GM21528 (cell line): ENCODE data around the gene CGB2.
"Not testable (repeated sequence)": the region's sequence is repeated elsewhere in the genome, so short reads cannot be mapped to it uniquely, and the experiment has no call there.

Experiments
- ATAC-seq: cut with Tn5 transposase; IDR thresholded peaks from one replicate; pipeline ENCODE4 v1.9.1; 2021; ENCODE audit warnings: mild to moderate bottlenecking, moderate library complexity; ENCODE audit not compliant: unreplicated experiment, low FRiP score

CGB2 gene

DNA sequence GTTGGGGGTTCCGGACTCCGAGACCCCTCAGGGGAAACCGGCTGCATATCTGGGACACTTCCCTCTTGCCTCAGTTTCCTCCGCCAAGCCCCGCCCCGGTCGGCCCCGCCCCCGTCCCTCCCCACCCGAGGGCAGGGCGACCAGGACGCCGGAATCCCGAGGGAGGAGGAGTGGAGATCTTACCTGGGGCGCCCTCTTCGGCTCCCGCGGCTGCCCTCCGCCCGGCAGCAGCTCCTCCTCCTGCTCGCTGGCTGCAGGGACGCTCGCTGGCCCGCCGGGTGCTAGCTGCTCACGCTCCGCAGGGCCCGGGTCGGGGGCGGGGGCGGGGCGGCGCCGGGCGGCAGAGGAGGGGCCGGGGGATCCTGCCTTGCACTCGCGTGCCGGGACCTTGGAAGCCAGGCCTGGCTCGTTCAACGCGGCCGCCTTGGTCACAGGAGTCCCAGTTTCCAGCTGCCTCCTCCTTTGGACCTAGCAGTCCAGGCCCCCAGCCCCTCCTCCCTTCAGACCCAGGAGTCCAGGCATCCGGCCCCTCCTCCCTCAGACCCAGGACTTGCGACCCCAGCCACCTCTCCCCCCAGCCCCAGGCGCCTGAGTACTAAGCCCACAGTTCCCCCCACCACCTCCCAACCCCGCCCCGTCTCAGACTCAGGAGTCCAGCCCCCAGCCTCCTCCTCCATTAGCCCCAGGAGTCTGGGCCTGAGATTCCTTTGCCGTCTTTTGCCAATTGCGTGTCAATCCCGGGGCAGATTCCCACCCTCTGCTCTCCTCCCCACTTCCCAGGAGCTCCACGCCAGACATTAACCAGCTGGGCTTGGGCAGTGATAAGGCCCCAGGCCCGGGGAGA, 33.3 kb downstream of the CGB2 start, which contains the start of gene NTF4:
NTF4 (minus strand) TSS at position 51 of the 844 bp plus-strand sequence. CDS start 2,821 bp downstream, outside the sequence.
- no peak for ATAC-seq

DNA sequence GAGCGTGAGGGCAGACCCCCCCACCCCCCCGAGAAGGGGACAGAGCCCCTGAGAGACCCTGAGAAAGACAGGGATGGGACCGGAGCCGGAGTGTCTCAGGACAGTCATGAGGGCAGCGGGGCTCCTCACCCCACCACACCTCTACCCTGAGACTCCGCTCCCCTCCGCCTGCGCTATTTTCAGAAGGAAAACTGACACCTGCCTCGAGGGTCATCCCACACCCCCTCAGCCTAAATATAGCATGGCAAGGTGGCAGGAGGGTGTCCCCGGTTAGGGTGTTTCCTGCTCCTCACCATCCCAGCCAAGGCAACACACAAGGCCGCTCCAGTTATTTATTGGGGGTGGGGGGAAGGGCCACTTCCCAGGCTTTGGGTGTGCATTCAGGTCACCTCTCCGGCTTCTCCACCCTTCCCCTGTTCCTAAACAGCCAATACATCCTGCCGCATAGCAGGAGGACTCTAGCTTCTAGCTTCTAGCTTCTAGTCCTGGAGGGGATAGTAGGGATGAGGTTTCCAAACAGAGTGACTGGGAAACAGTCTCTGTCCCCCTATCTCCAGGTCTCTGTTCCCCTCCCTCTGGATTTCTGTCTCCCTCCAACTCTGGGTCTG, 34.3 kb downstream of the CGB2 start:
- ATAC-seq: no peak

DNA sequence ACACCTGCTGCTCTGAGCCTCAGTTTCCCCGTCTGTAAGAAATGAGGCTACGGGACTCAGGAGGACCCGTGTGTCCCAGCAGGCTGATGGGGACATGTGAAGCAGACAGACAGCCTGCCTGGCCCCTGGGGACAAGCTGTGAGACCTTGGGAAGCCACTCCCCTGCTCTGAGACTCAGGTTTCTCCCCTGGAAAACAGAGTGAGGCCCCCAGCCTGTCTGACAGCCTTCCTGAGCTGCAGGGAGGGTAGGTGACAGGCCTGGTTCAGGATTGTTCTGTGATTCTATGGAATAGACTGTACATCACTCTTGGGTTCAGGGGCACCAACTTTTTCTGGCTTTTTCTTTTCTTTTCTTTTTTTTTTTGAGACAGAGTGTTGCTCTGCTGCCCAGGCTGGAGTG, 35.9 kb downstream of the CGB2 start:
- no peak for ATAC-seq

DNA sequence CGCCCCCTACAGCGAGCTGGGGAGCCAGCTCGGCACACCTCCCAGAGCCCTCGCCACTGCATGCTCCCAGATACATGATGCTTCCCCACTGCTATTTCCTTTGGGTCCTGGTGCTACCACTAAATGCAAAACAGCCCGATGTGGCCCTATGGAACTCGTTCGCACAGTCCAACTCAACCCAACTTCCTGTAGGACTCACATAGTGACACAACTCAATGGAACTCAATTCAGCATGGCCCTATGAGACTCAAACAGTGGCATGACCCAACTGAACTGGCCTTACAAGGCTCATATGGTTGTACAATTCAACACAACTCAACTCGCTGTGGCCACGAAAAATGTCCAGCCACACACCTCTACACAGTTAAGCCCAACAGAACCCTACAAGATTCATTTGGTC, 37.3 kb downstream of the CGB2 start:
- ATAC-seq: no peak

DNA sequence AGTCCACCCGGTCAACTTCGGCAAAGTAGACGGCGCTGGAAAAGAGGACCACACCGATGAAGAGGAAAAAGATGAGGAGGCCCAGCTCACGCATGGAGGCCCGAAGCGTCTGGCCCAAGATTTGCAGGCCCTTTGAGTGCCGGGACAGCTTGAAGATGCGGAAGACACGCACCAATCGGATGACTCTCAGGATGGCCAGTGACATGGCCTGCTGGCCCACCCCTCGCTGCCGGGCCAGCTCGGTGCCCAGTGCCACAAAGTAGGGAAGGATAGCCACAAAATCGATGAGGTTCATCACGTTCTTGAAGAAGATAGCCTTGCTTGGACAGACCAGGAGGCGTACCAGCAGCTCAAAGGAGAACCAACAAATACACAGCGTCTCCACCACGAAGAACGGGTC, 38.7 kb downstream of the CGB2 start:
- no peak for ATAC-seq

DNA sequence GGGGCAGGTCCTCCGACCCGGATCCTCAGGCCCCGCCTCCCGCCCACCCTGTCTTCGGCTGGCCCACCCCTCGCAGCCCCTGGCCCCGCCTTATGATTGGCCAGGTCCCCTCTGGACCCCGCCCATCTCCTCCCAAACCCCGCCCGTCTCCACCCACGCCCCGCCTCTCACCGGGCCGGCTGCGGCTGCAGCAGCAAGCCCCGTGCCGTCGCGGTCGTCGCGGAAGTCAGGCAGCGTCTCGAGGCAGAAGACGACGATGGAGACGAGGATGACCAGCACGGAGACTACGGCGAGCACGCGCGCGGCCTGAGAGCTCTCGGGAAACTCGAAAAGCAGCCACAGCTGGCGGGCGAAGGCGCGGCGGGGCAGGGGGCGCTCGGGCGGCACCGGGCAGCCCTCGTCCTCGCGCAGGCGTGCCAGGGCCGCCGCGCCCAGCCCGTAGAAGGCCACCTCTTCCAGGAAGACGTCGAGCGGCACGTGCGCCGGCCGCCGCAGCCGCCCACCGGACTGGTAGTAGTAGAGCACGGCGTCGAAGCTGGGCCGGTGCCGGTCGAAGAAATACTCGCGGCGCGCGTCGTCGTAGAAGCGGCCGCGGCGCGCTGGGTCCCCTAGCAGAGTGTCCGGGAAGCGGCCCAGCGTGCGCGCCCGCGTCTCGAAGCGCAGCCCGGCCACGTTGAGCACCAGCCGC, 40.3 kb downstream of the CGB2 start:
- no peak for ATAC-seq

DNA sequence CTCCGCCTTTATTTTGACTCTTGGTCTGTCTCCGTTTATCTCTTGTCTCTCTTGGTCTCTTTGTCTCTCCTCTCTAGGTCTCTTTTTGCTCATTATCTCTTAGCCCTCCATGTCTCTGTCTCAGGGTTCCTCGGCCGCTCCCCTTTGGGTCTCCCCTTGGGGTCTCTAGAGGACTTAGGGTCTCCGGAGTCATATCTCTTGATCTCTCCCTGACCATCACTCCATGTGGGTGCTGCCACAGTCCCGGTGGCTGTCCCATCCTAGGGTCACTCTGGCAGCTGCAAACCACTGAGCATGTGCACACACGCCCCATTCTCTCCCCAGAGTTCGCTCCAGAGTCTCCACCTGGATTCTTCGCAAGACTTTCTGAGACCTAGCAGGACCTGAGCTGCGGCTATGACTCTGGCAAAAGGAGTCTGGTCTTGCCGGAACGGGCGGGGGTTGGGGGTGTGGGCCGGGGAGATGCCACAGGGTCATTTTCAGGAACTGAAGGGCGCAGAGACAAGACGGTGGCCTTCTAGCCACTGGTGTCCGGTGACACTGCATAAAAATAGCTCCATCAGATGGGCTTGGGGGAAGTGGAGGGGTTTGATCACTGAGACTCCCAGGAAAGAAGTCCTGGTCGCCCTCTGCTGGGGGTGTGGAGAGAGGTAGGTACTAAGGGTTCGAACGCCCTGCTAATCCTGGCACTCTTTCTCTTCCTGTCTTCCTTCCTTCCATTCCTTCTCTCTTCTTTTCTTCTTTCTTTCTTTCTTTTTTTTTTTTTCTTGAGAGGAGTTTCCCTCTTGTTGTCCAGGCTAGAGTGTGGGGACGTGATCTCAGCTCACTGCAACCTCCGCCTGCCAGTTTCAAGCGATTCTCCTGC, 42.1 kb downstream of the CGB2 start:
- ATAC-seq: no peak

DNA sequence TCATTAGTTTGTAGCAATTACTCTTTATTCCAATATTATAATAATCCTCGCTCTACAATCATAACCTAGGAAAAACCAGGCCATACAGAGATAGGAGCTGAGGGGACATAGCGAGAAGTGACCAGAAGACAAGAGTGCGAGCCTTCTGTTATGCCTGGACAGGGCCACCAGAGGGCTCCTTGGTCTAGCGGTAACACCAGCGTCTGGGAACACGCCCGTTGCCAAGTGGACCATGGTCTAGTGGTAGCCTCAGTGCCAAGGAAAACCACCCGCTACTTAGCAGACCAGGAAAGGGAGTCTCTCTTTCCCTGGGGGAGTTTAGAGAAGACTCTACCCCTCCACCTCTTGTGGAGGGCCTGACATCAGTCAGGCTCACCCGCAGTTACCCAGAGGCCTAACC, 43.2 kb downstream of the CGB2 start:
- ATAC-seq: not testable (repeated sequence)

DNA sequence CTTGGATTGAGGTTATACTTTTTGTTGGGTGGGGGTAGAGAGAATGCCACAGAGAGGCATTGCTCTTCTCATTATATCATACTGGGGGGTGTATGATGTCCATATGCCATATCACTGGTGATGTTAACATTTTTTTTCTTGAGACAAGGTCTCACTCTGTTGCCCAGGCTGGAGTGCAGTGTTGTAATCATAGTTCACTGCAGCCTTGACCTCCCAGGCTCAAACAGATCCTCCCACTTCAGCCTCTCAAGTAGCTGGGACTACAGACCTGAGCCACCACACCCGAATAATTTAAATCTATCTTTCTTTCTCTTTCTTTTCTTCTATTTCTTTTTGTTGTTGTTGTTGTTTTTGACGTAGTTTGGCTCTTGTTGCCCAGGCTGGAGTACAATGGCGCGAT, 48.7 kb downstream of the CGB2 start:
- no peak for ATAC-seq

DNA sequence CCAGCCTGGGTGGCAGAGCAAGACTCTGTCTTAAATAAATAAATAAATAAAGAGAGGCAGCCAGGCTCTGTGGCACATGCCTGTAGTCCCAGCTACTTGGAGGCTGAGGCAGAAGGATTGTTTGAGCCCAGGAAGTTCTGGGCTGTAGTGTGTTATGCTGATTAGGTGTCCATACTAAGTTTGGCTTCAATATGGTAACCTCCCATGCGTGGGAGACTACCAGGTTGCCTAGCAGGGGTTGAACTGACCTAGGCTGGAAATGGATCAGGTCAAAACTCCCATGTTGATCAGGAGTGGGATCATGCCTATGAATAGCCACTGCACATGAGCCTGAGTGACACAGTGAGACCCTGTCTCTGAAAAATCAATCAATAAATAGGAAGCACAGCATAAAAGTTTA, 49.6 kb downstream of the CGB2 start:
- ATAC-seq: no peak
